ENCODE data around the gene DAGLA. TPM values are rescaled to one million over a fixed set of nuclear protein-coding genes. Genes with fewer than 3 reads are reported as not detected.

Gene DAGLA
- total RNA-seq, 4 donors from 2014 or later, result 1.7 to 6.9 (median 2.9) TPM

DNA sequence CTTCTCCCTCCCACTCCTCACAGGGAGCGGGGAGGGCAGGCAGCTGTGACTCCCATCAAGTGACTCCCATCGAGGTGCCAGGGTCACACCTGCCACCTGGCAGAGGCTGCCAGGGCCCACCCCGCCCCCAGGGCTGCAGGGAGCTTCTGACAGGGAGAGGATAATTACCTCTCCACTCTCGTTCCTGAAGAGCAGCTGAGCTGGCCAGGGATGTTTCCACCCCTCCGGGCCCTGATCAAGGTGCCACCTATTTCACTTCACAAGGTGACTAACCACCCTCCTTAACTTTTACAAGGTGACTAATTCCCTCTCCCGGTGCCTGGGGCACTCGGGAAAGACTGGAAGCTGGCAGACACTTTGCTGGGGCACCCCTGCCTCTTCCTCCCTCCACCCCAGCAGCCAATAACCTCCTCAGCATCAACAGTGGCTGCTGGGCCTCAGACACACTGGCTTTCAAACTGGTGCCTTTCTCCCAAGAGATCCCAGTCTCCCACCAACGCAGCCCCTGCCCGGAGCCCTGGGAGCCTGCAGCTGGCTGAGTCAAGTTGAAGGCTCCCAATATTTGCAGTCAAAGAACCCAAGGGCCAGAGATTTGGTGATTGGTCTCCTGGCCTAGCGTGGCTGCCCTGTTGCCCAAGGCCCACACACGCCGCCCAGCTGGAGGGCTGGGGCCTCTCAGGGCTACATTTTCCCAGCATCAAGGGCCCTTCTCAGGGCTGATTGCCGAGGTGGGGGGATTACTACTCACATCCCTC lies 50.2 kb downstream of the DAGLA start:
- peaks cover 8 to 68% (median 17%) of the 10 kb centered on the region in 3 donors for H3K4me1 ChIP-seq
- DNase-seq, result no peak
- no peaks in the 10 kb centered on the region for H3K9me3 ChIP-seq
- TF ChIP-seq, protein P1, sequence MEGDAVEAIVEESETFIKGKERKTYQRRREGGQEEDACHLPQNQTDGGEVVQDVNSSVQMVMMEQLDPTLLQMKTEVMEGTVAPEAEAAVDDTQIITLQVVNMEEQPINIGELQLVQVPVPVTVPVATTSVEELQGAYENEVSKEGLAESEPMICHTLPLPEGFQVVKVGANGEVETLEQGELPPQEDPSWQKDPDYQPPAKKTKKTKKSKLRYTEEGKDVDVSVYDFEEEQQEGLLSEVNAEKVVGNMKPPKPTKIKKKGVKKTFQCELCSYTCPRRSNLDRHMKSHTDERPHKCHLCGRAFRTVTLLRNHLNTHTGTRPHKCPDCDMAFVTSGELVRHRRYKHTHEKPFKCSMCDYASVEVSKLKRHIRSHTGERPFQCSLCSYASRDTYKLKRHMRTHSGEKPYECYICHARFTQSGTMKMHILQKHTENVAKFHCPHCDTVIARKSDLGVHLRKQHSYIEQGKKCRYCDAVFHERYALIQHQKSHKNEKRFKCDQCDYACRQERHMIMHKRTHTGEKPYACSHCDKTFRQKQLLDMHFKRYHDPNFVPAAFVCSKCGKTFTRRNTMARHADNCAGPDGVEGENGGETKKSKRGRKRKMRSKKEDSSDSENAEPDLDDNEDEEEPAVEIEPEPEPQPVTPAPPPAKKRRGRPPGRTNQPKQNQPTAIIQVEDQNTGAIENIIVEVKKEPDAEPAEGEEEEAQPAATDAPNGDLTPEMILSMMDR (IDR thresholded peaks at IDR 0.05), result no peak
- no peak for TF ChIP-seq POLR2A (IDR thresholded peaks at IDR 0.05)
- peaks cover 0 to 56% (median 10%) of the 10 kb centered on the region in 3 donors for H3K36me3 ChIP-seq
- no peaks in the 10 kb centered on the region for H3K27me3 ChIP-seq
- intact Hi-C loops (cut with DNase I), result no loop called here
- no peak overlapping the region for H3K4me3 ChIP-seq
- 28 to 37% methylated on average over 3 to 7 of the region's 13 CpGs for WGBS, 2 donors
- H3K27ac ChIP-seq, result peak overlapping the region in 1 of 4 donors; percentile 1

DNA sequence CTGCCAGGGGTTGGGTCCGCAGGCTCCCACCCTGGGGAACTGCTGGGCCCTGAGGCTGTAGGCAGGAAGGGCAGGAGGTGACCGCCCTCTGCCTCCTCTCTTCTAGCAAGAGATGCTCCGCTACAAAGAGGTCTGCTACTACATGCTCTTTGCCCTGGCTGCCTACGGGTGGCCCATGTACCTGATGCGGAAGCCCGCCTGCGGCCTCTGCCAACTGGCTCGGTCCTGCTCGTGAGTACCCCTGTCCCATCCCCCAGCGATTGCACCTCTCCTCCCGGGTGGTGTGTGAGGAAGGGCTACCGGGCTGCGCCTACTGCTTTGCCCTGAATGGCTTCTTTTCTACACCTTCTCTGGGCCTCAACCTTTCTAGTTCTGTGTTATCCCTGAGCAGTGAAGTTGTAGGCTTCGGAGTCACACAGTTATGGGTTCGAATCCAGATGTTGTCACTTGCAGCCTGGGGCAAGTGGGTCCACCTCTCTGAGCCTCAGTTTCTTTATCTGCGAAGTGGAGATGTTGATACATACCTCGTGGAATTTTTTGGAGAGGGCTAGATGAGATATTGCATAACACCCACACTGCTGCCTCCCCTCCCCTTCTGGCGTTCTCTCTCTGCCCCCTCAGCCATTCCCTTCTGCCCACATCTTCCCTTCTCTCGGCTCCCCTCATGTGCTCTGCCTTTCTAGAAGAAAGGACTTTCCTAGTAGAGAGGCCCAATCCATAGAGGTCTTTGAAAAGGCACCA lies 51.2 kb downstream of the DAGLA start:
- Histone ChIP-seq H3K36me3 (peaks cover 0 to 56% (median 11%) of the 10 kb centered on the region in 3 donors), H3K4me3 (no peak overlapping the region), H3K27ac (no peak overlapping the region)

DNA sequence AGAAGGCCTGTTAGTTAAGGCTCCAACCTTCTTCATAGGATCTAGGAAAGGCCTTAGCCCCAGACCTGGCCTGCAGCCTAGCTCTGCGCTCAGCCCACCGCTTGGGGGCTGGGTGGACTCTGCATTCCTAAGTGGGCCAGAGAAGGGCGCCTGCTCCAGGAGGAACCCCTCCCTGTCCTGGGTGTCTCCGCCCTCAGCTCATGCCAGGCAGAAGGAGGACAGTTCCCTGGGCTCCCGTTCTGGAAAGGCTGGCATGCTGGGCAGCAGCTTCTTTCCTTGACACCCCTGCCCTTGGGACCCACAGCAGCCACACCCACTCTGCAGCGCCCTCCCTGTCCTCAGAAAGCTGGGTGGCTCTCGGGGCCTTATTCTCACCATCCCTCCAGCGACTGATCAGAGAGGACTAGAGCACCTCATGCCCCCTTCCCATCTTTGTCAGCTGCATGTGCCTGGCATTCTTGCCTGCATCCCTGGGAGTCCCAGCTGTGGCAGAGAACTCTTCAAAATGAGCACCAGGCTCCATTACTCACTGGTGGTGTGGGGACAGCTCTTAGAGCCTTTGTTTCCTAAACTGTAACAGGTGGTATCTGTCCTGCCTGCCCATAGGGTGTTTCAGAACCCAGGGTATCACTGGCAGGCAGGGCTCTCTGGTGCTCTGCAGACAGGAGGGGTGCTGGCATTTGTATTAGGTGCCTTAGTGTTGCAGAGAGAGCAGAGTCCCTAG lies 51.9 kb downstream of the DAGLA start:
- Histone ChIP-seq H3K36me3 (peaks cover 0 to 56% (median 7%) of the 10 kb centered on the region in 3 donors), H3K4me1 (peaks cover 8 to 66% (median 17%) of the 10 kb centered on the region in 3 donors), H3K27ac (peak overlapping the region in 2 of 4 donors; percentile 43 to 57), H3K27me3 (no peaks in the 10 kb centered on the region), H3K4me3 (no peak overlapping the region), H3K9me3 (no peaks in the 10 kb centered on the region)
- TF ChIP-seq, protein P1 (IDR thresholded peaks at IDR 0.05), result no peak
- no peak for TF ChIP-seq POLR2A (IDR thresholded peaks at IDR 0.05)
- intact Hi-C loops (cut with DNase I), result loop anchor here (2.0 kb wide), 1 partner anchor 51 kb away; the partner anchor contains the start of gene DAGLA
- no peak for DNase-seq
- whole genome bisulfite sequencing, 2 donors, result 70% methylated on average over 3 of the region's 8 CpGs; no CpG with 5 or more reads in 1 of the 2 donors

More for the DNA sequence above, 51.2 kb downstream of the DAGLA start:
- intact Hi-C loops (cut with DNase I), result no loop called here
- H3K9me3 ChIP-seq, result no peaks in the 10 kb centered on the region
- peaks cover 8 to 68% (median 17%) of the 10 kb centered on the region in 3 donors for H3K4me1 ChIP-seq
- DNase-seq, result no peak
- WGBS, 2 donors, result 58 to 68% methylated on average over 3 to 7 of the region's 19 CpGs
- no peaks in the 10 kb centered on the region for H3K27me3 ChIP-seq
- no peak for TF ChIP-seq POLR2A (IDR thresholded peaks at IDR 0.05)
- TF ChIP-seq, protein P1 (IDR thresholded peaks at IDR 0.05), result no peak

DNA sequence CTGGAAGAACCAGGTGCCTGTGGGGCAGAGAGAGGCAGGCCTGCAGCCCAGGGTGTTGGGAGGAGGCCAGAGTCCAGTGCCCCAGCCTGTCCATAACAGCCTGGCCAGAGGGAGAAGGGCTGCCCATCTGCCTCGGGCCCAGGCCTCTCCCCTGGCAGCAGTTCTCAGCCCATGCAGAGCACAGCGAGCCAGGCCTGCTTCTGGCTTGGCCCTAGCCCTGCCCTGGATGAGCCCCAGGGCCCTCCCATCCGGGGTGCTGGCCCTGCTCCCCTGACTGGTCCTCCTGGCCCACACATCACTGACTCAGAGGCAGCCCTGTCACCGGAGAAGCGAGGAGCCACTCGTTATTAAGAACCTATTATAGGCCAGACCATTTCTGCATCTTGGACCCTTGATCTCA lies 52.5 kb downstream of the DAGLA start:
- Histone ChIP-seq H3K4me3 (no peak overlapping the region), H3K9me3 (no peaks in the 10 kb centered on the region), H3K4me1 (peaks cover 8 to 60% (median 17%) of the 10 kb centered on the region in 3 donors), H3K27ac (peak overlapping the region in 3 of 4 donors; percentile 43 to 57 (median 49)), H3K36me3 (peaks cover 0 to 56% (median 7%) of the 10 kb centered on the region in 3 donors), H3K27me3 (no peaks in the 10 kb centered on the region)
- intact Hi-C loops (cut with DNase I), result loop anchor here (2.0 kb wide), 1 partner anchor 52 kb away; the partner anchor contains the start of gene DAGLA
- no peak for TF ChIP-seq POLR2A (IDR thresholded peaks at IDR 0.05)
- TF ChIP-seq, protein P1 (IDR thresholded peaks at IDR 0.05), result no peak
- 85% methylated on average over 2 of the region's 6 CpGs; no CpG with 5 or more reads in 1 of the 2 donors for WGBS, 2 donors
- no peak for DNase-seq
